Stimulated activated CD4-positive, alpha-beta T cell treated with anti-CD3 and anti-CD28 coated beads, TNF-alpha, amount 100 ng/mL, for 1 hour (primary cell): ENCODE data around the gene DEF6.
"Not testable (repeated sequence)": the region's sequence is repeated elsewhere in the genome, so short reads cannot be mapped to it uniquely, and the experiment has no call there.

ENCODE experiments used
- DNase-seq, 3 donors: peaks; one replicate each; pipeline ENCODE4 v3.0.0-alpha.2; 2020; ENCODE audit warnings: low read depth in 3 of 3, low spot score in 1 of 3

DEF6 gene

DNA sequence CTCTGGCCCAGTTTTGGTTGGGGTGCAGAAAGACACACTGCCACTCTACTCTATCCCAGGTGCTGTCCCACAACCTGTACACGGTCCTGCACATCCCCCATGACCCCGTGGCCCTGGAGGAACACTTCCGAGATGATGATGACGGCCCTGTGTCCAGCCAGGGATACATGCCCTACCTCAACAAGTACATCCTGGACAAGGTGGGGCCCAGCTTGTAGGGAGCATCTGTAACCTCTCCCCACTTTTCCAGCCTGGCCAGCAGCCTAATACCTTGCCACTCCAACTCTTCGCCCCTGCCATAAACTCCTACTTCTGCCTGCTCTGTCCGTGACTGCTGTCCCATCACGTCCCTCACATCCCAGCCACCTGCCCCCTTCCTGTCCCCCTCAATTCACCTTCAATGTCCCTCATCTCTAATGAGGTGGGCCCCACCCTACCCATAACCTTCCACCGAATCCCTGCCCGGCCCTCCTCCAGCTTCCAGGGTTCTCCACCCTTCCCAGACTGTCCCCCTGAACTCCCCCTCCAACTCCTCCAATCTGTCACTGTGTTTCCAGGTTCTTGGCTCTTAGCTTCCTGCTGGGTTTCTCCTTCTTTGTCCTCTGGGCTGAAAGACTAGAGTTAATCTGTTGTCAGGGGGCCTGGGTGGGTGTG lies 12.1 kb downstream of the DEF6 start:
- DNase-seq = no peak

DNA sequence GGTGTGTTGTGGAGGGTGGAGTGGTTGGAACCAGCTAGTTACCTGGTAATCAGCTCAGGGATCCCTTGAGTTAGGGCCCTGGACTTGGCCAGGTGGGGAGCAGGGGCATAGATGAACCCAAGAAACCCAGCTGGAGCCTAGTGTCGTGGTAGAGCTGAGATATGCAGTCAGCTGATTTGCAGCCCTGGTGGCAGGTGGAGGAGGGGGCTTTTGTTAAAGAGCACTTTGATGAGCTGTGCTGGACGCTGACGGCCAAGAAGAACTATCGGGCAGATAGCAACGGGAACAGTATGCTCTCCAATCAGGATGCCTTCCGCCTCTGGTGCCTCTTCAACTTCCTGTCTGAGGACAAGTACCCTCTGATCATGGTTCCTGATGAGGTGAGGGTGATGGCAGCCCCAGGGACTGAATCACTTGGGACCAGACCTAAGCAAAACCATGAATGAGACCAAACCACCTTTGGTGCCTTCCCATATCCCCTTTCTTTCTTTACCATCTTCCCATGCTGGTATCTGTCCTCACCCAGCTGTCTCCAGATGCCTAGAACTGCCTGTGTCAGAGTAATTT lies 12.7 kb downstream of the DEF6 start:
- DNase-seq = no peak

GRCh38 chr6:35311390-35312075 lies 13.9 kb downstream of the DEF6 start:
- DNase-seq = no peak

- no peak for DNase-seq
Observed at GRCh38 chr6:35312076-35312800, 14.6 kb downstream of the DEF6 start.

- DNase-seq = no peak
Observed at GRCh38 chr6:35312807-35313206, 15.2 kb downstream of the DEF6 start.

DNA sequence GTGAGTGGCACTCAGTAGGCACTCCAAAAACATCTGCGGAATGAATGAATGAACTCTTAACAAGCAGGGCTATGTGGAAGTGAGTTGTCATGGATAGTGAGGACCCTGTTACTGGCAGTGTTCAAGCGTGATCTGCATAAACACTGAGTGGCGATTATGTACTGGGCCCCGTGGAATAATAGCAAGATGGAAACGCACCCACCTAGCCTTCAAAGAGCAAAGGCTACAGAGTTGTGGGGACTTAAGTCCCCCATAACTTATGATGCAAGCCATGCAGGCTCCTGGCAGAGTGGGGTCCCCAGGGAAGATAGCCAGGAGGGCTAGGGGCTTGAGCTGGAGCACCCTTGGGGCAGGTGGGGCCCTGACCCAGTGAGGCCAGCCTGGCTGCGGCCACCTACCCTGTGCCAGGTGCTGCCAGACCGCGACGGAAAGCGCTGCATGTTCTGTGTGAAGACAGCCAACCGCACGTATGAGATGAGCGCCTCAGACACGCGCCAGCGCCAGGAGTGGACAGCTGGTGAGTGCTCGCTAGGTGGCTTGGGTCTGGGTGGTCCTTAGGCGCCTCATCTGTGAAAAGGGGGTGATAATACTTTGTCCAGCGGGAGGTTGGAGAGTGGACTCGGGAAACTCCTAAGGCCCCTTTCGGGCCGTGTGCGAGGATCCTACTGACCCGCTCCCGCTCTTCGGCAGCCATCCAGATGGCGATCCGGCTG lies 20.0 kb downstream of the DEF6 start:
- DNase-seq = no peak

DNA sequence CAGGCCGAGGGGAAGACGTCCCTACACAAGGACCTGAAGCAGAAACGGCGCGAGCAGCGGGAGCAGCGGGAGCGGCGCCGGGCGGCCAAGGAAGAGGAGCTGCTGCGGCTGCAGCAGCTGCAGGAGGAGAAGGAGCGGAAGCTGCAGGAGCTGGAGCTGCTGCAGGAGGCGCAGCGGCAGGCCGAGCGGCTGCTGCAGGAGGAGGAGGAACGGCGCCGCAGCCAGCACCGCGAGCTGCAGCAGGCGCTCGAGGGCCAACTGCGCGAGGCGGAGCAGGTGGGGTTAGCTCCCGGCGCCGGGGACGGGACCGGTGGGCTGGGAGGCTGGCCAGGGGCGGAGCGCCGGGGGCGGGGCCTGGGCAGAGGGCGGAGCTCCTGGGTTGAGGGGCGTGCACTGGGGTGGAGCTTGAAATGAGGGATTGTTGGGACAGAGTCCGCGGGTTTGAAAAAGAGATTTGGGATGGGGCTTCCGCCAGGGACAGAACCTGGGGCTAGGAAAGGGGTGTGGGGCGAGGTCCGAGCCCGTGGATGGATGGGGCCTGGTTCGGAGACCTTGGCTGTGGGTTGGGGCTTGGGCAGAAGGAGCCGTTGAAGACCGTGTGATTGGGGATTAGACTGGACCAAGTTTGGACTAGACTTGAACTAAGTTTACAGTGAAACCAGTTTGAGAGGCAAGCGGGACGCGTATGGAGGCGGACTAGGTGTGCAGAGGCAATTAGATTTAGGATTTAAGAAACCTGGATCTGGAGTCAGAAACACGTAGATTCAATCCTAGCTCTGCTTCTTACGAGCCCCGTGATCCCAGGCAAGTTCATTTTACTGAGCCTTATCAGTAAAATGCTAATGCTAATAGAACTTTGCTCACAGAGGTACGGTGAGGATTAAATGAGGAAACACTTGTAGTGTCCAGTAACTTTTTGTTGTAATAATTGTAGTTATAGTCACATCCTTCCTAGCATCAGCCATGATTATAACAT lies 20.9 kb downstream of the DEF6 start:
- DNase-seq = no peak

DNA sequence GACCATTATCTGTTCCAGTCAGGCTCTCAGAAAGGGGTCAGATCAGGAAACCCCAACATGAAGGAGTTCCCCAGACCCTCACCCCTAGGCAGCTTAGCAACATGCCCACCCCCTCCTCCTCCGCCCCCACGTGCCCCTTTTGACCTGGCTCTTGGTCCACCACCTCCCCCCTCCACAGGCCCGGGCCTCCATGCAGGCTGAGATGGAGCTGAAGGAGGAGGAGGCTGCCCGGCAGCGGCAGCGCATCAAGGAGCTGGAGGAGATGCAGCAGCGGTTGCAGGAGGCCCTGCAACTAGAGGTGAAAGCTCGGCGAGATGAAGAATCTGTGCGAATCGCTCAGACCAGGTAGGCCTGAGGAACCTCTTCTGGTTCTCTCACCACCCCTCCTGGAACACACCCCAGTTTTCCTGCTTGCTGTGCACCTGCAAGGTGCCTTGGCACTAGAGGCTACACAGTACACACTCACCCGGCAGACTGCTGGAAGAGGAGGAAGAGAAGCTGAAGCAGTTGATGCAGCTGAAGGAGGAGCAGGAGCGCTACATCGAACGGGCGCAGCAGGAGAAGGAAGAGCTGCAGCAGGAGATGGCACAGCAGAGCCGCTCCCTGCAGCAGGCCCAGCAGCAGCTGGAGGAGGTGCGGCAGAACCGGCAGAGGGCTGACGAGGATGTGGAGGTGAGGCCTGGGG lies 21.9 kb downstream of the DEF6 start:
- no peak for DNase-seq

- no peak for DNase-seq
Observed at GRCh38 chr6:35320031-35320410, 22.4 kb downstream of the DEF6 start.

DNA sequence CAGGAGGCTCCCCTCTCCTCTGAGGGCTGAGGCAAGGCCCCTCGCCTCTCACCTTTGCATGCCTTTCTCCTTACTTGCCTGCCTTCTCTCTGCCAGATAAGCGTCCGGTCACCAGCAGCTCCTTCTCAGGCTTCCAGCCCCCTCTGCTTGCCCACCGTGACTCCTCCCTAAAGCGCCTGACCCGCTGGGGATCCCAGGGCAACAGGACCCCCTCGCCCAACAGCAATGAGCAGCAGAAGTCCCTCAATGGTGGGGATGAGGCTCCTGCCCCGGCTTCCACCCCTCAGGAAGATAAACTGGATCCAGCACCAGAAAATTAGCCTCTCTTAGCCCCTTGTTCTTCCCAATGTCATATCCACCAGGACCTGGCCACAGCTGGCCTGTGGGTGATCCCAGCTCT lies 23.5 kb downstream of the DEF6 start:
- DNase-seq = no peak

GRCh38 chr6:35327349-35328027 lies 29.9 kb downstream of the DEF6 start:
- DNase-seq = peak; percentile 47 to 65 (median 49)

DNA sequence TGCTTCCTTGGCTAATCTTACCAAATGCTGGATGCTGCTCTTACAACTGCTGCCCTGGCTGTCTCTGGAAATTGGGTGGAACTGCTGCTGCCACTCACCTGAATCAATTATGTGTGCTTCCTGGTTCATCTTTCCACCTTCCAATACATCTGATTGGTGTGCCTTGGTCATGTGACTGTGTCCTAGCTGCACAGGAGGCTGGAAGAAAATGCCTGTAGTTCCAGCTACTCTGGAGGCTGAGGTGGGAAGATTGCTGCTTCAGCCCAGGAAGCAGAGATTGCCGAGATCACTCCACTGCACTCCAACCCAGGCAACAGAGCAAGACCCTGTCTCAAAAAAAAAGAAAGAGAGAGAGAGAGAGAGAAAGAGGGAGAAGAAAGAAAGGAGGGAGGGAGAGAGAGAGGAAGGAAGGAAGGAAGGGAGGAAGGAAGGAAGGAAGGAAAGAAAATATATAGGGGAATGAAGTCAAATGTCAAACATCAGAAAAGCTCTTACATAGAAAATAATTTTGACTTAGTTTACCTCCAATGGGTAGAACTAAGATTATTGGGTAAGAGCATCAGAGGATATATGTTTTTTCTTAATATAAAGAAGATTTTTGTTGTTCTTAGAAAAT lies 30.6 kb downstream of the DEF6 start:
- no peak for DNase-seq

GRCh38 chr6:35328965-35329364 lies 31.3 kb downstream of the DEF6 start:
- not testable (repeated sequence) for DNase-seq

GRCh38 chr6:35330541-35331119 lies 33.0 kb downstream of the DEF6 start:
- DNase-seq = no peak

DNA sequence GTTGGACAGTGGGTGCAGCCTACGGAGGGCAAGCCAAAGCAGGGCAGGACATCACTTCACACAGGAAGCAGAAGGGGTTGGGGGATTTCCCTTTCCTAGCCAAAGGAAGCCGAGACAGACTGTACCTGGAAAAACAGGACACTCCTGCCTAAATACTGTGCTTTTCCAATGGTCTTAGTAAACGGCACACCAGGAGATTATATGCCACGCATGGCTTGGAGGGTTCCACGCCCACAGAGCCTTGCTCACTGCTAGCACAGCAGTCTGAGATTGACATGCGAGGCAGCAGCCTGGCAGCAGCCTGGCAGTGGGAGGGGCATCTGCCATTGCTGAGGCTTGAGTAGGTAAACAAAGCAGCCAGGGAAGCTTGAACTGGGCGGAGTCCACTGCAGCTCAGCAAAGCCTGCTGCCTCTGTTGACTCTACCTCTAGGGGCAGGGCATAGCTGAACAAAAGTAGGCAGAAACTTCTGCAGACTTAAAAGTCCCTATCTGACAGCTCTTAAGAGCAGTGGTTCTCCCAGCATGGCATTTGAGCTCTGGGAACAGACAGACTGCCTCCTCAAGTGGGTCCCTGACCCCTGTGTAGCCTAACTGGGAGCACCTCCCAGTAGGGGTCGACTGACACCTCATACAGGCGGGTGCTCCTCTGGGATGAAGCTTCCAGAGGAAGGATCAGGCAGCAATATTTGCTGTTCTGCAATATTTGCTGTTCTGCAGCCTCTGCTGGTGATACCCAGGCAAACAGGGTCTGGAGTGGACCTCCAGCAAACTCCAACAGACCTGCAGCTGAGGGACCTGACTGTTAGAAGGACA lies 34.7 kb downstream of the DEF6 start:
- peak in 2 of 3 donors; percentile 55 to 57 for DNase-seq

- DNase-seq = no peak
Observed at GRCh38 chr6:35341557-35341956, 43.9 kb downstream of the DEF6 start.
